Hepatocyte (in vitro differentiated cells): Measurements from ENCODE around the gene DMXL1.

Experiments used
- CTCF ChIP-seq: fragments of 200-600 bp; sonication (generic); IDR thresholded peaks from 2 replicates; pipeline ENCODE4 v1.5.1; 2016; ENCODE audit warnings: antibody characterized with exemption, mild to moderate bottlenecking; ENCODE audit not compliant: poor library complexity
- EZH2 ChIP-seq: fragments of 200-600 bp; sonication (generic); IDR thresholded peaks from 2 replicates; pipeline ENCODE4 v1.6.1; 2016; ENCODE audit warnings: antibody characterized with exemption, mild to moderate bottlenecking, borderline replicate concordance

GRCh38 chr5:119112151-119112550 is 41.3 kb downstream of the DMXL1 start:
- TF ChIP-seq CTCF (no peak), EZH2 (no peak)
